GM21367 (cell line): ENCODE measurements around the gene ADAM8.

Experiments used
- ATAC-seq: cut with Tn5 transposase; IDR thresholded peaks from one replicate; pipeline ENCODE4 v1.9.1; 2021; ENCODE audit not compliant: unreplicated experiment

Gene ADAM8

GRCh38 chr10:133251388-133252222, 25.1 kb downstream of the ADAM8 start:
- ATAC-seq = no peak

- no peak for ATAC-seq
Observed at GRCh38 chr10:133249975-133250754, 26.5 kb downstream of the ADAM8 start.

- ATAC-seq = no peak
Observed at GRCh38 chr10:133249094-133249780, 27.4 kb downstream of the ADAM8 start.

GRCh38 chr10:133248334-133248715, 28.3 kb downstream of the ADAM8 start:
- ATAC-seq = no peak

- no peak for ATAC-seq
Observed at GRCh38 chr10:133247681-133248333, 28.9 kb downstream of the ADAM8 start.

GRCh38 chr10:133246236-133246626, 30.4 kb downstream of the ADAM8 start:
- no peak for ATAC-seq

- ATAC-seq = no peak
Observed at GRCh38 chr10:133245439-133246235, 31.0 kb downstream of the ADAM8 start.

GRCh38 chr10:133243593-133243992, 33.1 kb downstream of the ADAM8 start:
- ATAC-seq = no peak

- ATAC-seq = no peak
Observed at GRCh38 chr10:133242611-133243356, 33.9 kb downstream of the ADAM8 start.

GRCh38 chr10:133241501-133242205, 35.0 kb downstream of the ADAM8 start:
- no peak for ATAC-seq

- ATAC-seq = no peak
Observed at GRCh38 chr10:133239990-133240389, 36.7 kb downstream of the ADAM8 start.

GRCh38 chr10:133238466-133238804, 38.2 kb downstream of the ADAM8 start:
- no peak for ATAC-seq

- ATAC-seq = no peak
Observed at GRCh38 chr10:133237588-133238465, 38.8 kb downstream of the ADAM8 start, which contains the start of gene VENTX. Gene VENTX (plus strand): TSS chr10:133237855. CDS start chr10:133237915, 60 bp downstream.

GRCh38 chr10:133237241-133237587, 39.5 kb downstream of the ADAM8 start:
- ATAC-seq = no peak

- no peak for ATAC-seq
Observed at GRCh38 chr10:133236401-133237240, 40.0 kb downstream of the ADAM8 start.

GRCh38 chr10:133235932-133236331, 40.7 kb downstream of the ADAM8 start:
- ATAC-seq = no peak

- no peak for ATAC-seq
Observed at GRCh38 chr10:133235265-133235855, 41.3 kb downstream of the ADAM8 start.
